AG04450 (cell line): ENCODE measurements around the gene SAMSN1. TPM values are rescaled to one million over a fixed set of nuclear protein-coding genes. Genes with fewer than 3 reads are reported as not detected.

Experiments used
- CTCF ChIA-PET: fragments of 300-600, 350-600 bp; formaldehyde crosslinking; extraction: SDS; loops from one replicate; lab custom pipeline; 2022; ENCODE audit warnings: antibody characterized with exemption, inconsistent platforms; lab: Charles Lee
- POLR2A ChIA-PET: fragments of 350-600 bp; formaldehyde crosslinking; extraction: SDS; loops from one replicate; lab custom pipeline; 2021; ENCODE audit warnings: antibody characterized with exemption, inconsistent platforms; lab: Yijun Ruan, JAX
- DNase-seq: peaks from one replicate; pipeline ENCODE4 v3.0.0-alpha.2; 2011; ENCODE audit warnings: low read depth, low spot score
- H3K27ac ChIP-seq: one replicate; pipeline ENCODE4 v1.5.1; 2012; ENCODE audit warnings: low read depth, low read length, control low read depth
- H3K27me3 ChIP-seq: one replicate; pipeline ENCODE4 v1.6.0; 2012; ENCODE audit warnings: low read length; ENCODE audit not compliant: control insufficient read depth, insufficient read depth
- H3K4me3 ChIP-seq: 2 replicates; pipeline ENCODE4 v1.5.1; 2011; ENCODE audit warnings: mild to moderate bottlenecking, low read depth, low read length, control low read depth
- H3K9me3 ChIP-seq: 2 replicates; pipeline ENCODE4 v1.5.1; 2012; ENCODE audit warnings: low read length; ENCODE audit not compliant: control insufficient read depth, insufficient read depth
- polyA plus RNA-seq: library from polyadenylated mRNA; depleted of rRNA; stranded (reverse); fragments of >200 nt; gene quantifications from 2 replicates; pipeline ENCODE4 v1.2.3, GENCODE V29; 2011
- TF ChIP-seq, protein P1 (sequence below): IDR thresholded peaks from 2 replicates; pipeline ENCODE4 v1.5.1; 2011; ENCODE audit warnings: low read depth, low read length, control low read depth, inconsistent platforms

Gene SAMSN1
- polyA plus RNA-seq, 1 experiment = not detected

DNA sequence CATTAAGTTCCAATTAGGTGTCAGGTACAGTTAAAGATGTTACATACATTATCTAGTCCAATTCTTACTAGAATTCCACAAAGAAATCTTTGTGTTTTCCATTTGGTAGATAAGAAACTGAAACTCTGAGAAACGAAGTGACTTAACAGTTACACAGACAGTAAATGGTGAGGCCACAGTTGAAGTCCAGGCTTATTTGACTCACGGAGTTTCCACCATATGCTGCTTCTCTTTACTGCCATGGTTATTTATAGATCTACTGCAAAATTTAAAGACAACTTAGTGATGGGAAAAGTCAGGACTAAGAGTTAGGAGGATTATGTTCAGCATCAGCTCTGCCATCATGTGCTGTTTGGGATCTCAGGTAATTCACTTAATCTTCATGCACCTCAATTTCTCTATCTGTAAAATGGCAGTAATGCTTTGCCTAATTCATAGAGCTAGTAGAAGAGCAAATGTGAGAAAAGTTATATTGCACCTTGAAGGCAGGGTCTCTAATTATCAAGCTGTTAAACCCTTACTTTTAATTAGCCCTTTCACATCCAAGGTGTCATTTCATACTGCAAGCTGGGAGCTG lies 26.2 kb upstream of the SAMSN1 start:
- Histone ChIP-seq H3K4me3 (no peak overlapping the region), H3K27ac (no peak overlapping the region), H3K9me3 (no peaks in the 10 kb centered on the region; the same call in 1 of the 2 replicates), H3K27me3 (no peaks in the 10 kb centered on the region)
- CTCF ChIA-PET = no interaction called here
- DNase-seq = no peak
- TF ChIP-seq, protein P1, sequence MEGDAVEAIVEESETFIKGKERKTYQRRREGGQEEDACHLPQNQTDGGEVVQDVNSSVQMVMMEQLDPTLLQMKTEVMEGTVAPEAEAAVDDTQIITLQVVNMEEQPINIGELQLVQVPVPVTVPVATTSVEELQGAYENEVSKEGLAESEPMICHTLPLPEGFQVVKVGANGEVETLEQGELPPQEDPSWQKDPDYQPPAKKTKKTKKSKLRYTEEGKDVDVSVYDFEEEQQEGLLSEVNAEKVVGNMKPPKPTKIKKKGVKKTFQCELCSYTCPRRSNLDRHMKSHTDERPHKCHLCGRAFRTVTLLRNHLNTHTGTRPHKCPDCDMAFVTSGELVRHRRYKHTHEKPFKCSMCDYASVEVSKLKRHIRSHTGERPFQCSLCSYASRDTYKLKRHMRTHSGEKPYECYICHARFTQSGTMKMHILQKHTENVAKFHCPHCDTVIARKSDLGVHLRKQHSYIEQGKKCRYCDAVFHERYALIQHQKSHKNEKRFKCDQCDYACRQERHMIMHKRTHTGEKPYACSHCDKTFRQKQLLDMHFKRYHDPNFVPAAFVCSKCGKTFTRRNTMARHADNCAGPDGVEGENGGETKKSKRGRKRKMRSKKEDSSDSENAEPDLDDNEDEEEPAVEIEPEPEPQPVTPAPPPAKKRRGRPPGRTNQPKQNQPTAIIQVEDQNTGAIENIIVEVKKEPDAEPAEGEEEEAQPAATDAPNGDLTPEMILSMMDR = no peak
- POLR2A ChIA-PET = no interaction called here

DNA sequence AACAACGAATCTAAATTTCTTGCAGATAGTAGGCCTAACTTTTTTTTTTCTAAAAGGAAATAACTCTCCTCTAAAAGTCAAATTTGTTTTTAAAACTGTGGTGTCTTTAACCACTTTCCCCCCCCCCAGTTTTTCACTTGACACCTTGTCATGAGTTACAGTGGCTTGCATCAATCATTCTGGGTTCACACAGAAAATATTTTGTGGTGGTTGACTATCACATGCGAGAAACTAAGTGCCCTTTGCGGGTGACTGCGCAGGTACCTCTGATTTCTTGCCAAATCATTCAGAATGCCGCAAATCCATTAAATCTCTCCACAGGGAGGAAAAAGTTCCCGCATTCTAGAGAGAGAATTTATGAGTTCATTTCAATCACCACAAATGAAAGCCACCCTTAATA lies 23.8 kb upstream of the SAMSN1 start:
- TF ChIP-seq, protein P1 = no peak
- no peaks in the 10 kb centered on the region; the same call in 1 of the 2 replicates for H3K9me3 ChIP-seq
- H3K27ac ChIP-seq = no peak overlapping the region
- DNase-seq = no peak
- H3K27me3 ChIP-seq = no peaks in the 10 kb centered on the region
- ChIA-PET CTCF (no interaction called here), POLR2A (no interaction called here)
- no peak overlapping the region for H3K4me3 ChIP-seq

DNA sequence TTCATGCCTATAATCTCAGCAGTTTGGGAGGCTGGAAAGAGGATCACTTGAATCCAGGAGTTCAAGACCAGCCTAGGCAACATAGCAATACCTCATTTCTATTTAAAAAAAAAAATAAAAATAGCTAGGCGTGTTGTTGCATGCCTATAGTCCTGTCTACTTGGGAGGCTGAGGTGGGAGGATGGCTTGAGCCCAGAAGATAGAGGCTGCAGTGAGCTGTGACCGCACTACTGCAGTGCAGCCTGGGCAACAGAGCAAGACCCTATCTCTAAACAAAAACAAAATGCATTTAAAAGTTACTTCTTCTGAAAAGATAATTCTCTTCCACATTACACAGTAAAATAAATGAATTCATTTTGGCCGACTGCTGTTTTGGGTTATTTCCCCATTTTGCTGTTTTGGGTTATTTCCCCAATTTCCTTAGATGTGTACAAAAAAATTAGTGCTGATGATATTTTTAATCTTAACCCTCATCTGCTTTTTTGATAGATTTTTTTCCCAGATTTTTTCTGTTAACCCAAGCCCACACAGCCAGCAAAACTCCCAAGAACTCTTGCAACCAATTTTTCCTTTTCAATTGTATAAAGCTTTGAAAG lies 23.0 kb upstream of the SAMSN1 start:
- ChIA-PET CTCF (no interaction called here), POLR2A (no interaction called here)
- H3K4me3 ChIP-seq = no peak overlapping the region
- no peaks in the 10 kb centered on the region for H3K27me3 ChIP-seq
- TF ChIP-seq, protein P1 = no peak
- DNase-seq = no peak
- no peak overlapping the region for H3K27ac ChIP-seq
- no peaks in the 10 kb centered on the region; the same call in 1 of the 2 replicates for H3K9me3 ChIP-seq

DNA sequence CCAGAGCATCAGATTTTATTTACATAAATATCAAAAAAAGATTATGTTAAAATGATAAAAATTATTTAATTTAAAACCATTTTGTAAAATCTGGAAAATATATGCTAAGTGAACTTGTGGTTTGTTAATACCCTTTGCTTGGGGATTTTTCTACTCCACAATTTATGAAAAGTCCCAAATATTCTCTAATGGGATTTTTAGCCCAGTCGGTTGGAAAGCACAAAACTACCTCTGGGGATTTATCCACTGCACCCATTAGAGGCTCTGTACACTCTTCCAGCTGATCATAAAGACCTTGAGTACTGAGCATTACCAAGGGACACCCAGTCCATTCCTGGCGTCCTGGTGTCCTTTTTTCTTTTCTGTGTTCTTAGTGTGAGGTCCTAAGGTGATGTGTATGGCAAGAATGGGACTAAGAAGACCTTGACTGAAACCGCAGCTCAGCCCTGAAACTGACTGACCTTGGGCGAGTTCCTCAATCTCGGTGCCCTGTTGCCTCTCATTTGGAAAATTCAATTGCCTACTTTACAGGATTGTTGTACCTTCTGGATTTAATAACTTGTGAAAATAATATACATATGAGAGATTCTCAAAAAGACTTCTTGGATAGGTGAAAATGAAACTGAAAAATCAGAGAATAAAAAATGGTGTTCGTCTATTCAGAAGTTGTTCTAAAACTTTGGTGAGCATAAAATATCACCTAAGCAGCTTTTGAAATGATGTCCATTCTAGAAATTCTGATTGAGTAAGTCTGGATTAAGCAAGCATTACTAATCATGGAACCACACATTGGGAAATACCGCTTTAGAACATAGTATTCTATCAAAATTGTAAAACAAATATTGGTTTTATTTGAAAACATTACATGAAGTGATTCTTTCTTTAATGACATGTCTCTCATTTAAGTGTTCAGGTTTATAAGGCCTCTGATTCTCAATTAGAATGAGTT lies 21.5 kb upstream of the SAMSN1 start:
- TF ChIP-seq, protein P1 = no peak
- DNase-seq = no peak
- Histone ChIP-seq H3K9me3 (no peaks in the 10 kb centered on the region; the same call in 1 of the 2 replicates), H3K4me3 (no peak overlapping the region), H3K27ac (no peak overlapping the region), H3K27me3 (no peaks in the 10 kb centered on the region)
- CTCF ChIA-PET = no interaction called here
- POLR2A ChIA-PET = no interaction called here
